GM12872 (cell line): ENCODE measurements around the gene MATK.
A peak's percentile ranks its signal among the peaks of the same experiment; 100 is the strongest.

Experiments
- CTCF ChIP-seq: IDR thresholded peaks from 3 replicates; pipeline ENCODE4 v1.5.1; 2011; ENCODE audit warnings: low read depth, mild to moderate bottlenecking, low read length, moderate library complexity; ENCODE audit not compliant: insufficient read depth

MATK gene

GRCh38 chr19:3784607-3785450, 1.4 kb downstream of the MATK start:
- no peak for TF ChIP-seq CTCF

GRCh38 chr19:3783660-3784584, 2.3 kb downstream of the MATK start:
- peak; percentile 38 for TF ChIP-seq CTCF

- no peak for TF ChIP-seq CTCF
Measured at GRCh38 chr19:3782903-3783302, 3.3 kb downstream of the MATK start.

- TF ChIP-seq CTCF = no peak
Measured at GRCh38 chr19:3782330-3782729, 3.9 kb downstream of the MATK start.

- no peak for TF ChIP-seq CTCF
Measured at GRCh38 chr19:3781603-3782002, 4.6 kb downstream of the MATK start.

GRCh38 chr19:3780786-3781304, 5.3 kb downstream of the MATK start:
- TF ChIP-seq CTCF = no peak
